GM19395 (cell line): ENCODE data around the gene NFATC4.

Source experiments
- ATAC-seq: cut with Tn5 transposase; IDR thresholded peaks from one replicate; pipeline ENCODE4 v1.9.1; 2021; ENCODE audit warnings: mild to moderate bottlenecking, moderate library complexity; ENCODE audit not compliant: unreplicated experiment

The NFATC4 gene

DNA sequence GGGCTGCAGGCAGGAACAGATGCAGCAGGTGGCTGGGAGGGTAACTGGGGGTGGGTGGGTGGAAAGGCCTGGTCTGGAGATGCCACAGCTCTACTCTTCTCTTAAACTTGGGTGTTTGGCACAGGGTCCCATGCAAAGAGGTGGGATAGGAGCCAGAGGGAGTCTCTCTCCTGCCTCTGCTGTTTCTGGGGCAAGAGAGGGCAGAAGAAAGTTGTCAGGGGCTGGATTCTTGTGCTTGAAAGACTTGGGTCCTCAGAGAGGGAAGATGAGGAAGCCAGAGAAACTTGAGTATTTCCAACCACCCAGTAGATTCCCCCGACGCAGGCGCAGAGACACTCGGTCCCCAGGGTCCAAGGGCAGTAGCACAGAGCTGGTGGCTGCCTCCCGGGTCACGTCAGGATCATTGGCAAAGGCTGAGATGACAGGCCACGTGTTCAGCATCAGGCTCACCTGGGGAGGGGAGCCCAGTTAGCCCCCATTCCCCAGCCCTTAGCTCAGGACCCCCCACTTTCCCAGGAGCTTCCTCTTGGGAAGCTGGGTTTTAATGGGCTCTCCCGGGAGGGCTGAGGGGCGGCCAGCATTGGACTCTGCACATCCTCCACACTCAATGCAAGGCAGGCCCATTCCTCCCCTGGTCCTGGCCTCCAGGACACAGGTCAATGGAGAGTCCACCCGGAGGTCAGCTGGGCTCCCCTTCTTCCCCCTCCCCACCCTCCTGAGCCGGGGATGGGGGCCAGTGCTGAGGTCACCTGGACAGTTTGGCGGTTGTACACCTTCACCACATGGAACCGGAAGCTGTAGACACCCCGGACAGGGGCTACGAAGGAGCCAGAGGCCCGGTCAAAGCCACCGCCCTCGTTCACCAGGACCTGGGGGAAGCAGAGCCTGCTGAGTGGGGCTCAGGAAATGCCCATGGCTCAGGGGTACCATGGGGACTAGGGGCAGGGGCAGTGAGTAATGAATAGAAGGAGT is 59.8 kb downstream of the NFATC4 start:
- ATAC-seq, result no peak

DNA sequence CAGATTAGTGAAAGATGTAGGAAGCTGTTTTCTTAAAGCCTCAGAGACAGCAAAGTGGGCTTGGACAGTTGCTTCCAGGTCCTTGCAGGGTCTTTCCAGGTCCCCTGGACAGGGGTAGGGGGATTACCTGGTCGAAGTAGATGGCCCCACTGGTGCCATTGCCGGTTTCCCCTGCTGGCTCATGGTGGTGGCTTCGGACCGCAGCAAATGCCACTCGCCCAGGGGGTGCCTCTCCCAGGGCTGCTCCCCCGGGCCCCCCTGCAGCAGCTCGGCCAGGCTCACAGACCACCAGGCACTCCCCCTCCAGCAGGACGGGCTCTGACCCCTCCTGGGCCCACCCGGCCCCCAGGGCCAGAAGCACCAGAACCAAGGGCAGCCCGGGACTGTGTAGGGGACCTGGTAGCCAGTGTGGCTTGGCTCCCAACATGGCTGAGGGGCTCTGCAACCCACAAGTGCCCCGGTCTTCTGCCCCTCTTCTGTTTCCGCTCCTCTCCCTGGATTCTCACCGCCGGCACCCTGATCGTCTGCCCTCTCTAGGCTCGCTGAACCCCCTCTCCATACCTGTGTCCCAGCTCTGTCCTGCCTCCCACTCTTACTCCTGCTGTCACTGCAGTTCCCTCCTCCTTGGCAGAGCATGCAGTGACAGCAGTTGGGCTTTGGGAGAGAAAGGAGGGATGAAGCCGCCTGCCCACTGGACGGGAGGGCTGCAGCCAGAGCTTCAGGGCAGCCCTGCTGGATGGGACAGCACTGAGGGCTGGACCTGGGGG is 60.8 kb downstream of the NFATC4 start:
- no peak for ATAC-seq
